GM19043 (cell line): ENCODE measurements around the gene MAML3.

Source experiments
- ATAC-seq: cut with Tn5 transposase; IDR thresholded peaks from one replicate; pipeline ENCODE4 v1.9.1; 2021; ENCODE audit warnings: low read depth; ENCODE audit not compliant: unreplicated experiment

MAML3 gene

GRCh38 chr4:140153718-140154571, at the start of gene MAML3:
TSS of gene MAML3 (minus strand) at chr4:140154184. CDS start at chr4:140153327, 857 bp downstream.
- no peak for ATAC-seq

GRCh38 chr4:140198942-140199341, 45.0 kb upstream of the MAML3 start:
- ATAC-seq = no peak

DNA sequence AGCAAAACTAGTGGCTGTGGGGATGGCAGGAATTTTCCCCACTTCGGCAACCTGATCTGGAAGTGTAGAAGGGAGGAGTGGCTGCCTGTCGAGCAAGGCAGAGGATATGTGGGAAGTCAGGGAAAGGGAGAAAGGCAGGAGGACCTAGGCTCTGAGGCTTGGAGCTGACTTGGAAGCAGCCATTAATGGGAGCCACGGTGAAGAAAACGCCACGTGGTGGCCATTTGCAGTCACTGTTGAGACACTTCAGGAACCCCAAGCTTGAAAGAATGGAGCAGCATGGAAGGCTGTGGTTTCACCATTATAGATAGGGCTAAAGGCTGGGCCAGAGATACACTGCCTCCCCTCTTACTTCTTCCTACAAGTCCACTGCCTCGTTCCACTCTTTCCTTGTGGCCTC, 41.8 kb upstream of the MAML3 start:
- ATAC-seq = no peak

GRCh38 chr4:140189805-140190204, 35.8 kb upstream of the MAML3 start:
- ATAC-seq = no peak

DNA sequence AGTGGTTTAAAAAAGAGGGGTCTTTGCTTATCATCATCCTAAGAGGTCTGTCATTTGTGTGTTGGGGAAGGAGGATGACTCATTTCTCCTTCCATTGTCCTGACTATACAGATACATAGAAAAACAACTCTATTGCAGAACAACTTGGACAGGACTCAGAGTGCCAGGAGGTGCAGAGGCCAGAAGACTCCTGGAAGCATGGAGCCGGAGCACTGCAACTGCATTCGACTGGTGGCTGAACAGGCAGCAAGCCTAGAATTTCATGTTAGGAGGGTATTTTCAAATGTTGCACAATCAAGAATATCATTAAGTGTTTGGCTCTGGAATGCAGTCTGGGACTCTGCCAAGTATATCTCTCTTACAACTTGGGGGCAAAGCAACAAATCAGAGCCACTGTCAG, 35.0 kb upstream of the MAML3 start:
- no peak for ATAC-seq

DNA sequence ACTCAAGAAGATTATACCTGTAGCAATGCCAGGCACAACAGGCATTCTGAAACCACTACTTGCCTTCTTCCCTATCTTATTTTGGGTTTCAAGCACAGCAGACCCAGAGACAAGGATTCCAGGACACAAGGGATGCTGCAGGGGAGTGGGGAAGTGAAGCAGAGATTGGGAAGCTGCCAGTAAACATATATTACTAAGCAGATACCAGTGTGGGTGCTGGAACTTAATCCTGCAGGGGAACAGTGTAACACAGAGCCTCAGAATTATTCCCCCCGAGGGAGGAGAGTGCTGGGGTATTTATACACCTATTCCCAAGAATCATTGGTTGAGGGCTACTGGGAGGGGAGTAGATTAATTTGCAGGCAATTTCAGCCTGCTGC, 33.3 kb upstream of the MAML3 start:
- ATAC-seq = no peak

- no peak for ATAC-seq
Measured at GRCh38 chr4:140186651-140187315, 32.8 kb upstream of the MAML3 start.

- ATAC-seq = no peak
Measured at GRCh38 chr4:140186082-140186438, 32.1 kb upstream of the MAML3 start.

- no peak for ATAC-seq
Measured at GRCh38 chr4:140185412-140186081, 31.6 kb upstream of the MAML3 start.

DNA sequence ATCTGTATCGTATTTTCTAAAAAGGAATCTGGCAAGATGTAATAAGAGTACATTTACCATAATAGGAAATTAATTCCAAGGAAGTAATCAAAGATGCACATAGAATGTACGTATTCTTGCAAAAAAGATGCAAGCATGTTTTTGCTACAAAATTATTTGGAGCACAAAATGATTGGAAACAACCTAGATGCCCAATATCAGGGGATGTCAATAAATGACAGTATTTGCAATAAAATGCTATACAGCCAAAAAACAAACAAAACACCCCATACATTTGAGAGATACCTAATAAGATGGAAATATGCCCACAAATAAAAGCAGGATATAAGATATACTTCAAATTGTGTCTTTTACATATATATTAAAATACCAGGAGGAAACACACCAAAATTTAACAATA, 29.3 kb upstream of the MAML3 start:
- no peak for ATAC-seq

GRCh38 chr4:140180577-140180976, 26.6 kb upstream of the MAML3 start:
- ATAC-seq = no peak

DNA sequence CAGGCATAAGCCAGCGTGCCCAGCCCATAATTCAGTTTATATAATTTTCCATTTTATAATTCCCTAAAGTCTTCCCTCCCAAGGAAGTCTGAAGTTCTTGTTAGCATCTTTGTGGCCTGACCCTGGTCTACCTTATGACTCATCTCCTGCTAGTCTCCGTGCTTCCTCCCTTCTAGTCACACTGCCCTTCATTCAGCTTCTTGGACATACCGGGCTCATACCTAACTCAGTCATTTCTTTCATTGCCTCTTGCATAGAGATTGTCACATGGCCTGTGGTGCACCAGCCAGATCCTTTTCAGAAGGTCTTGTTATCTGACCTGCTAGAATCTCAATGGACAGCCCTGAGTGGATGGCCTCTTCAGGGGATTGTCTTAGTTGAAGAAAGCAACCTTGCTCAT, 22.8 kb upstream of the MAML3 start:
- ATAC-seq = no peak

DNA sequence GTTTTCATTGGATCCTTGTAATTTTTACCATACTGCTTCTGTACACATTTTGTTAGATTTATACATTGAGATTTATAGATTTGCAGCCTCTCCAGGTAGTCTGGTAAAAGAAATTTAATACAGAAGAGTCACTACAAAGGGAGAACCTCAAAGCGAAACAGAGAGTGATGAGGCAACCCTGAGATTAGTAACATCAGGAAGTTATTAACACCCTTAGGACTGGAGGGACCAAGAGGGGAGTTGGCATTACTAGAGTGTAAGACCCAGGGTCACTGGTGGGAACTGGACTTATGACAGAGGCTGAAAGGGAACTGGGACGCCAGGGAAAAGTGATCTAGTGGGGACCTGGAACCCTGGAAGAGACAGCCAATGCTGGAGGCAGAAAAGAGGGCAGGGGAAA, 20.6 kb upstream of the MAML3 start:
- ATAC-seq = no peak

DNA sequence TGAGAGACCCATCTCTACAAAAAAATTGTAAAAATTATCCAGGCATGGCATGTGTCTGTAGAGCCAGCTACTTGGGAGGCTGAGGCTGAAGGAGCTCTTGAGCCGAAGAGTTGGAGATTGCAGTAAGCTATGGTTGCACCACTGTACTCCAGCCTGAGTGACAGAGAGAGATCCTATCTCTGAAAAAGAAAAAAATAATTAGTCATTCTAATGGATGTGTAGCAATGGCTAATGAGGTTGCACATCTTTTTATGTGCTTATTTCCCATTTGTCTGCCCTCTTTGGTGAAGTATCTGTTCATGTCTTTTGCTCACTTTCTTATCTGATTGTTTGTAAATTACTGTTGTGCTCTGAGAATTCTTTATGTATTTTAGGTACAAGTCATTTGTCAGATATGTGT, 19.0 kb upstream of the MAML3 start:
- no peak for ATAC-seq

GRCh38 chr4:140170299-140170698, 16.3 kb upstream of the MAML3 start:
- no peak for ATAC-seq

DNA sequence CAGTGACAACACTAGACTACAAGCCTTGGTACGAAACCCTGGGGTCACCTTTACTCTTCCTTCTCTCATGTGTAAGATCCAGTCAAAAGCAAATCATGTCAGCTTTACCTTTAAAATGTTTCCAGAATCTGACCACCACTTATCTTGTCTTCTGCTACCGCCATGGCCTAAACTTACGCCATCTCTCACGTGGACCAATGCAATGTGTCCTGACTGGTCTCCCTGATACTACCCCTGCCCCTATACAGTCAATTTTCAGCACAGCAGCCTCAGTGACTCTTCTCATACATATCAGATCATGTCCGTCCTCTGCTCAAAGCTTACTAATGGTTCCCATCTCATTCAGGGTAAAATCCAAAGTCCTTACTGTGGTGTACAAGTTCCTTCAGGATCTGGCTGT, 15.0 kb upstream of the MAML3 start:
- no peak for ATAC-seq

DNA sequence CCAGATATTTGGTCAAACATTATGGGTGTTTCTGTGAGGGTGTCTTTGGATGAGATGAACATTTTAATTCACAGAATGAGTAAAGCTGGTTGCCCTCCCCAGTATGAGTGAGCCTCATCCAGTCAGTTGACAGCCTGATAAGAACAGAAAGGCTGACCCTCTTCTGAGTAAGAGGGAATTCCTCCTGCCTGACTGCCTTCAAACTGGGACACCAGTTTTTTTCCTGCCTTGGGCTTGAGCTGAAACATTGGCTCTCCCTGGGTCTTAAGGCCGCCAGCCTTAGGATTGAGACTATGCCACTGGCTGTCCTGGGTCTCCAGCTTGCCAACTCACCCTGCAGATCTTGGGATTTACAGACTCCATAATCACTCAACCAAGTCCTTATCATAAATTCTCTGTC, 14.5 kb upstream of the MAML3 start:
- no peak for ATAC-seq

GRCh38 chr4:140163029-140163810, 9.2 kb upstream of the MAML3 start:
- no peak for ATAC-seq

DNA sequence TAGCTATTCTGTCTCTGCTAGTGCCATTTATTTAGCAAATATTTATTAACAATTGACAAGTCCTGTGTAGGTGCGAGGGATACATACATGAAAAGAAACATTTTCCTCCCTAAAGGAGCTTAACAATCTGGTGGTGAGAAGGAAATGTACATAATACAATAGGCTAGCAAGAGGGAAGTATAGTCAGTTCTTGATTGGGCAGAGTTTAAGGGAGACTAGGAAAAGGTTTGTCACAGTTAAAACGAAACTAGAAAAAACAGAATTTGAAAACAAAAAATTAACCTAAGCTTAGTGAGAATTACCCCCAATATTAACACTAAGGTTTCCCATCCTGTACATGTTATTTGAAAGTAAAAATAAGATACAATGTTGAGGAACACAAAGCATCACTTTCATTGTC, 8.6 kb upstream of the MAML3 start:
- ATAC-seq = no peak

GRCh38 chr4:140158365-140159030, 4.5 kb upstream of the MAML3 start:
- no peak for ATAC-seq
